Measurements from ENCODE around the gene SMIM35. TPM values are rescaled to one million over a fixed set of nuclear protein-coding genes. Genes with fewer than 3 reads are reported as not detected.
"Not testable (repeated sequence)": the region's sequence is repeated elsewhere in the genome, so short reads cannot be mapped to it uniquely, and the experiment has no call there.

Gene SMIM35
- total RNA-seq, 1 donor from 2014 or later, result not detected

GRCh38 chr11:117983163-117983475 lies 103.6 kb downstream of the SMIM35 start:
- Mint-ChIP-seq H3K27me3 (ENCODE audit: unreplicated experiment) (peaks cover 16% of the 10 kb centered on the region), H3K27ac (ENCODE audit: unreplicated experiment) (no peak overlapping the region), H3K4me3 (ENCODE audit: unreplicated experiment) (no peak overlapping the region), H3K36me3 (ENCODE audit: unreplicated experiment) (no peaks in the 10 kb centered on the region), H3K4me1 (ENCODE audit: low read depth, unreplicated experiment) (peaks cover 11% of the 10 kb centered on the region), H3K9me3 (ENCODE audit: unreplicated experiment) (peaks cover 6% of the 10 kb centered on the region)
- DNase-seq, result no peak
- no peak for TF ChIP-seq CTCF (IDR thresholded peaks at IDR 0.05; ENCODE audit: partially characterized antibody, unreplicated experiment)

DNA sequence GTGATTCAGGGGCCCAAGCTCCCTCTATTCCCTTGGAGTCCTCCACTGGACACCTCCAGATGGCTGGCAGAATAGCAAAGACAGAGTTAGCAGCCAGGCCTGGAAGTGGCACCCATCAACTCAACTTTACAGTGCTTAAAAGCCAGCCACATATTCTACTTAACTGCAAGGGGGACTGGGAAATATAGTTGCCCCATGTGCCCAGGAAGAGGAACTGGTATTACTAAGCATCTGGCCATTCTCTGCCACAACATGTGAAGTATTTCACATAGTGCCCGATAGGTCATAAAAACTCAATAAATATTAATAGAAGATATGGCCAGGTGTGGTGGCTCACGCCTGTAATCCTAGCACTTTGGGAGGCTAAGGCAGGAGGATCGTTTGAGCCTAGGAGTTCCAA lies 106.0 kb downstream of the SMIM35 start:
- Mint-ChIP-seq H3K36me3 (ENCODE audit: unreplicated experiment) (peaks cover 5% of the 10 kb centered on the region), H3K4me1 (ENCODE audit: low read depth, unreplicated experiment) (peaks cover 3% of the 10 kb centered on the region), H3K27ac (ENCODE audit: unreplicated experiment) (no peak overlapping the region), H3K9me3 (ENCODE audit: unreplicated experiment) (peaks cover 2% of the 10 kb centered on the region), H3K4me3 (ENCODE audit: unreplicated experiment) (no peak overlapping the region), H3K27me3 (ENCODE audit: unreplicated experiment) (peaks cover 5% of the 10 kb centered on the region)
- no peak for TF ChIP-seq CTCF (IDR thresholded peaks at IDR 0.05; ENCODE audit: partially characterized antibody, unreplicated experiment)
- DNase-seq, result no peak

GRCh38 chr11:117980280-117980679 lies 106.5 kb downstream of the SMIM35 start:
- H3K9me3 Mint-ChIP-seq (ENCODE audit: unreplicated experiment), result peaks cover 2% of the 10 kb centered on the region
- H3K36me3 Mint-ChIP-seq (ENCODE audit: unreplicated experiment), result peaks cover 5% of the 10 kb centered on the region
- no peak overlapping the region for H3K27ac Mint-ChIP-seq (ENCODE audit: unreplicated experiment)
- peaks cover 3% of the 10 kb centered on the region for H3K4me1 Mint-ChIP-seq (ENCODE audit: low read depth, unreplicated experiment)
- H3K4me3 Mint-ChIP-seq (ENCODE audit: unreplicated experiment), result no peak overlapping the region
- peaks cover 3% of the 10 kb centered on the region for H3K27me3 Mint-ChIP-seq (ENCODE audit: unreplicated experiment)
- no peak for DNase-seq
- TF ChIP-seq CTCF (IDR thresholded peaks at IDR 0.05; ENCODE audit: partially characterized antibody, unreplicated experiment), result no peak

GRCh38 chr11:117979481-117980211 lies 107.1 kb downstream of the SMIM35 start:
- Mint-ChIP-seq H3K9me3 (ENCODE audit: unreplicated experiment) (no peaks in the 10 kb centered on the region), H3K27me3 (ENCODE audit: unreplicated experiment) (peaks cover 3% of the 10 kb centered on the region), H3K27ac (ENCODE audit: unreplicated experiment) (no peak overlapping the region), H3K4me1 (ENCODE audit: low read depth, unreplicated experiment) (no peaks in the 10 kb centered on the region), H3K4me3 (ENCODE audit: unreplicated experiment) (no peak overlapping the region), H3K36me3 (ENCODE audit: unreplicated experiment) (peaks cover 5% of the 10 kb centered on the region)
- TF ChIP-seq CTCF (IDR thresholded peaks at IDR 0.05; ENCODE audit: partially characterized antibody, unreplicated experiment), result no peak
- no peak for DNase-seq

- no peak for DNase-seq
- Mint-ChIP-seq H3K9me3 (ENCODE audit: unreplicated experiment) (no peaks in the 10 kb centered on the region), H3K4me1 (ENCODE audit: low read depth, unreplicated experiment) (no peaks in the 10 kb centered on the region), H3K27me3 (ENCODE audit: unreplicated experiment) (peaks cover 3% of the 10 kb centered on the region), H3K36me3 (ENCODE audit: unreplicated experiment) (peaks cover 5% of the 10 kb centered on the region), H3K4me3 (ENCODE audit: unreplicated experiment) (no peak overlapping the region), H3K27ac (ENCODE audit: unreplicated experiment) (no peak overlapping the region)
- no peak for TF ChIP-seq CTCF (IDR thresholded peaks at IDR 0.05; ENCODE audit: partially characterized antibody, unreplicated experiment)
Measured at GRCh38 chr11:117978991-117979390, 107.8 kb downstream of the SMIM35 start.

DNA sequence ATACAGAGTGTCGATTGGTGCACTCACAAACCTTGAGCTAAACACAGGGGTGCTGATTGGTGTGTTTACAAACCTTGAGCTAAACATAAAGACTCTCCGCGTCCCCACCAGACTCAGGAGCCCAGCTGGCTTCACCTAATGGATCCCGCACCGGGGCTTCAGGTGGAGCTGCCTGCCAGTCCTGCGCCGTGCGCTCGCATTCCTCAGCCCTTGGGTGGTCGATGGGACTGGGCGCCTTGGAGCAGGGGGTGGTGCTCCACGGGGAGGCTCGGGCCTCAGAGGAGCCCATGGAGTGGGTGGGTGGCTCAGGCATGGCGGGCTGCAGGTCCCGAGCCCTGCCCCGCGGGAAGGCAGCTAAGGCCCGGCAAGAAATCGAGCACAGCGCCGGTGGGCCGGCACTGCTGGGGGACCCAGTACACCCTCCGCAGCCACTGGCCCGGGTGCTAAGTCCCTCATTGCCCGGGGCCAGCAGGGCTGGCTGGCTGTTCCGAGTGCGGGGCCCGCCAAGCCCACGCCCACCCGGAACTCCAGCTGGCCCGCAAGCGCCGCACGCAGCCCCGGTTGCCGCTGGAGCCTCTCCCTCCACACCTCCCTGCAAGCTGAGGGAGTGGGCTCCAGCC lies 108.4 kb downstream of the SMIM35 start:
- not testable (repeated sequence) for DNase-seq; H3K36me3 Mint-ChIP-seq (ENCODE audit: unreplicated experiment); H3K9me3 Mint-ChIP-seq (ENCODE audit: unreplicated experiment); H3K27me3 Mint-ChIP-seq (ENCODE audit: unreplicated experiment); H3K27ac Mint-ChIP-seq (ENCODE audit: unreplicated experiment); H3K4me1 Mint-ChIP-seq (ENCODE audit: low read depth, unreplicated experiment); H3K4me3 Mint-ChIP-seq (ENCODE audit: unreplicated experiment)

DNA sequence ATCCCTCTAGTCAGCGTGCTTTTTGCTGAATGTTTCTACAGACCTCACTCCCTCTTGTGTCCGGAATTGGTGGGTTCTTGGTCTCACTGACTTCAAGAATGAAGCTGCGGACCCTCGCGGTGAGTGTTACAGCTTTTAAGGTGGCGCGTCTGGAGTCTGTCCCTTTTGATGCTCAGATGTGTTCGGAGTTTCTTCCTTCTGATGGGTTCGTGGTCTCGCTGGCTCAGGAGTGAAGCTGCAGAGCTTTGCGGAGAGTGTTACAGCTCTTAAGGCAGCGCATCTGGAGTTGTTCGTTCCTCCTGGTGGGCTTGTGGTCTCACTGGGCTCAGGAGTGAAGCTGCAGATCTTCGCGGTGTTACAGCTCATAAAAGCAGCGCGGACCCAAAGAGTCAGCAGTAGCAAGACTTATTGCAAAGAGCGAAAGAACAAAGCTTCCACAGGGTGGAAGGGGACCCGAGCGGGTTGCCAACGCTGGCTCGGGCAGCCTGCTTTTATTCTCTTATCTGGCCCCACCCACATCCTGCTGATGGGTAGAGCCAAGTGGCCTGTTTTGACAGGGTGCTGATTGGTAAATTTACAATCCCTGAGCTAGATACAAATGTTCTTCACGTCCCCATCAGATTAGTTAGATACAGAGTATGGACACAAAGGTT lies 109.0 kb downstream of the SMIM35 start:
- H3K36me3 Mint-ChIP-seq (ENCODE audit: unreplicated experiment); H3K9me3 Mint-ChIP-seq (ENCODE audit: unreplicated experiment); H3K4me1 Mint-ChIP-seq (ENCODE audit: low read depth, unreplicated experiment); H3K4me3 Mint-ChIP-seq (ENCODE audit: unreplicated experiment); H3K27ac Mint-ChIP-seq (ENCODE audit: unreplicated experiment); DNase-seq; H3K27me3 Mint-ChIP-seq (ENCODE audit: unreplicated experiment): not testable (repeated sequence)

Data from glutamatergic neuron (in vitro differentiated cells).